Measurements from ENCODE around the gene FAM180A.

FAM180A gene

GRCh38 chr7:135716677-135717238, 31.9 kb downstream of the FAM180A start:
- no peak for TF ChIP-seq CTCF (IDR thresholded peaks at IDR 0.05; ENCODE audit: low read depth, low read length)
- no peak for TF ChIP-seq EZH2phosphoT487 (IDR thresholded peaks at IDR 0.05; ENCODE audit: low read depth)
- Histone ChIP-seq H2AFZ (ENCODE audit: low read depth, low read length) (no peak overlapping the region), H3K4me2 (ENCODE audit: low read length) (no peak overlapping the region)

GRCh38 chr7:135715673-135716072, 32.9 kb downstream of the FAM180A start:
- H2AFZ ChIP-seq (ENCODE audit: low read depth, low read length) = no peak overlapping the region
- H3K9me3 ChIP-seq (ENCODE audit: insufficient read depth, low read length) = no peaks in the 10 kb centered on the region
- H3K4me3 ChIP-seq (ENCODE audit: low read length) = no peak overlapping the region
- H3K27me3 ChIP-seq (ENCODE audit: low read depth, low read length) = no peaks in the 10 kb centered on the region; the same call in 1 of the 2 replicates
- H3K27ac ChIP-seq (ENCODE audit: low read length) = no peak overlapping the region
- H3K36me3 ChIP-seq (replicated peaks; ENCODE audit: low read depth, low read length) = no peaks in the 10 kb centered on the region
- H3K4me1 ChIP-seq (ENCODE audit: low read length) = peaks cover 8% of the 10 kb centered on the region
- no peaks in the 10 kb centered on the region for H4K20me1 ChIP-seq (ENCODE audit: insufficient read depth, low read length)
- H3K79me2 ChIP-seq (ENCODE audit: low read length) = no peaks in the 10 kb centered on the region
- no peak overlapping the region for H3K4me2 ChIP-seq (ENCODE audit: low read length)
- TF ChIP-seq CTCF (IDR thresholded peaks at IDR 0.05; ENCODE audit: low read depth, low read length) (no peak), EZH2phosphoT487 (IDR thresholded peaks at IDR 0.05; ENCODE audit: low read depth) (no peak)
- H3K9ac ChIP-seq (ENCODE audit: low read length) = no peak overlapping the region

More at GRCh38 chr7:135716677-135717238, 31.9 kb downstream of the FAM180A start:
- Histone ChIP-seq H3K4me3 (ENCODE audit: low read length) (no peak overlapping the region), H3K9ac (ENCODE audit: low read length) (no peak overlapping the region), H3K27ac (ENCODE audit: low read length) (no peak overlapping the region), H3K4me1 (ENCODE audit: low read length) (no peaks in the 10 kb centered on the region), H3K9me3 (ENCODE audit: insufficient read depth, low read length) (no peaks in the 10 kb centered on the region), H3K27me3 (ENCODE audit: low read depth, low read length) (no peaks in the 10 kb centered on the region; the same call in 1 of the 2 replicates), H3K36me3 (replicated peaks; ENCODE audit: low read depth, low read length) (no peaks in the 10 kb centered on the region), H3K79me2 (ENCODE audit: low read length) (no peaks in the 10 kb centered on the region), H4K20me1 (ENCODE audit: insufficient read depth, low read length) (no peaks in the 10 kb centered on the region)

- H3K36me3 ChIP-seq (replicated peaks; ENCODE audit: low read depth, low read length) = no peaks in the 10 kb centered on the region
- H3K4me2 ChIP-seq (ENCODE audit: low read length) = no peak overlapping the region
- H3K4me3 ChIP-seq (ENCODE audit: low read length) = no peak overlapping the region
- TF ChIP-seq CTCF (IDR thresholded peaks at IDR 0.05; ENCODE audit: low read depth, low read length) (no peak), EZH2phosphoT487 (IDR thresholded peaks at IDR 0.05; ENCODE audit: low read depth) (no peak)
- peaks cover 8% of the 10 kb centered on the region for H3K4me1 ChIP-seq (ENCODE audit: low read length)
- H3K9ac ChIP-seq (ENCODE audit: low read length) = no peak overlapping the region
- H3K9me3 ChIP-seq (ENCODE audit: insufficient read depth, low read length) = no peaks in the 10 kb centered on the region
- H3K27me3 ChIP-seq (ENCODE audit: low read depth, low read length) = no peaks in the 10 kb centered on the region; the same call in 1 of the 2 replicates
- H2AFZ ChIP-seq (ENCODE audit: low read depth, low read length) = no peak overlapping the region
- H3K79me2 ChIP-seq (ENCODE audit: low read length) = no peaks in the 10 kb centered on the region
- H4K20me1 ChIP-seq (ENCODE audit: insufficient read depth, low read length) = no peaks in the 10 kb centered on the region
- H3K27ac ChIP-seq (ENCODE audit: low read length) = no peak overlapping the region
Observed at GRCh38 chr7:135715055-135715522, 33.5 kb downstream of the FAM180A start.

- Histone ChIP-seq H2AFZ (ENCODE audit: low read depth, low read length) (no peak overlapping the region), H3K79me2 (ENCODE audit: low read length) (no peaks in the 10 kb centered on the region), H3K9ac (ENCODE audit: low read length) (no peak overlapping the region), H3K4me1 (ENCODE audit: low read length) (peaks cover 8% of the 10 kb centered on the region), H3K27me3 (ENCODE audit: low read depth, low read length) (no peaks in the 10 kb centered on the region; the same call in 1 of the 2 replicates), H3K27ac (ENCODE audit: low read length) (no peak overlapping the region), H3K9me3 (ENCODE audit: insufficient read depth, low read length) (no peaks in the 10 kb centered on the region), H3K4me3 (ENCODE audit: low read length) (no peak overlapping the region), H3K36me3 (replicated peaks; ENCODE audit: low read depth, low read length) (no peaks in the 10 kb centered on the region), H3K4me2 (ENCODE audit: low read length) (no peak overlapping the region), H4K20me1 (ENCODE audit: insufficient read depth, low read length) (no peaks in the 10 kb centered on the region)
- TF ChIP-seq CTCF (IDR thresholded peaks at IDR 0.05; ENCODE audit: low read depth, low read length) (no peak), EZH2phosphoT487 (IDR thresholded peaks at IDR 0.05; ENCODE audit: low read depth) (no peak)
Observed at GRCh38 chr7:135714534-135715009, 34.0 kb downstream of the FAM180A start.

Data from OCI-LY3 (cell line).